ENCODE measurements around the gene CMKLR1. TPM values are rescaled to one million over a fixed set of nuclear protein-coding genes. Genes with fewer than 3 reads are reported as not detected.

Gene CMKLR1
- total and polyA plus RNA-seq, 2 donors (not counting 1 experiment from before 2014, with no cell fraction given), result 0.06 to 0.54 TPM

DNA sequence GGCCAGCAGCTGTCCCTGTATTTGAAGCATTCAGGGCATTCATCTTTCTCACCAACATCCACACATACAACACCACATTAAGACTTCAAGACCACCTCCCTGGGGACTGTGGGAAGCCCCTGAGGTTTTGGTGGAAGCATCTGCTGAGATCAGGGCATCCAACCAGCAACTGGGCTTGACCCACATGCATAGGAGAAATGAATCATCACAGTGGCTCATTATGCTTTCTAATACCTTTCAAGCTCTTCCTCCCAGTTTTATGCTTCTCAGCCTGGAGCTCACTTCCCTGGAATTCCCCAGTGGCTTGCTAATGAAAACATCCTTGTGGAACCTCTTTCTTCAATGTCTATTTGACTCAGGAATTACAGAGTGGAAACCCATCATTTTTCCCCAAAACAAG, 21.4 kb upstream of the CMKLR1 start:
- Histone ChIP-seq H3K9me3 (ENCODE audit: control extremely low read depth in 1 of 3, control insufficient read depth in 2 of 3, insufficient read depth in 1 of 3, low read length in 2 of 3) (no peaks in the 10 kb centered on the region), H2AFZ (ENCODE audit: insufficient read depth, low read depth, low read length, poor library complexity, severe bottlenecking) (no peak overlapping the region), H3K4me2 (replicated peaks; ENCODE audit: low read depth, low read length, poor library complexity, severe bottlenecking) (no peak overlapping the region), H3K4me3 (ENCODE audit: control extremely low read depth in 1 of 5, extremely low read depth in 1 of 5, insufficient read depth in 1 of 5, low read depth in 2 of 5, low read length in 4 of 5) (no peak overlapping the region), H3K27me3 (replicated peaks in 1 of 4; ENCODE audit: control extremely low read depth in 1 of 4, control insufficient read depth in 3 of 4, insufficient read depth in 4 of 4, low read length in 3 of 4) (peaks cover 0 to 8% (median 0%) of the 10 kb centered on the region in 4 experiments), H4K20me1 (ENCODE audit: control insufficient read depth, insufficient read depth, low read length, poor library complexity, severe bottlenecking) (no peaks in the 10 kb centered on the region), H3K36me3 (replicated peaks in 1 of 2; ENCODE audit: control extremely low read depth in 1 of 2, control insufficient read depth in 1 of 2, extremely low read depth in 1 of 2, insufficient read depth in 2 of 2, low read length in 1 of 2) (no peaks in the 10 kb centered on the region), H3K4me1 (ENCODE audit: control insufficient read depth in 2 of 2, insufficient read depth in 2 of 2, low read length in 2 of 2) (no peaks in the 10 kb centered on the region), H3K9ac (ENCODE audit: low read length) (no peak overlapping the region), H3K27ac (ENCODE audit: low read length in 2 of 2) (no peak overlapping the region), H3K79me2 (ENCODE audit: control insufficient read depth, insufficient read depth, low read length) (no peaks in the 10 kb centered on the region)
- ChIA-PET CTCF (no interaction called here), POLR2A (interaction anchor here (0.6 kb wide), 1 partner anchor 16 kb away, joined by 3 read pairs; no protein-coding TSS in a partner anchor)
- no peaks in the 10 kb centered on the region for H3K9me3 Mint-ChIP-seq (ENCODE audit: insufficient read depth)
- ATAC-seq (ENCODE audit: low read depth) (no peak), DNase-seq (no peak)
- no peak for TF ChIP-seq EZH2 (IDR thresholded peaks at IDR 0.05; ENCODE audit: borderline replicate concordance, insufficient read depth, low read depth, low read length, poor library complexity, severe bottlenecking)
- TF ChIP-seq CTCF (IDR thresholded peaks at IDR 0.05), result no peak
- peaks cover 3% of the 10 kb centered on the region for H3K4me1 Mint-ChIP-seq
- H3K27ac Mint-ChIP-seq, result no peak overlapping the region
- intact Hi-C loops (cut with micrococcal nuclease), result no loop called here
- H3K4me3 Mint-ChIP-seq, result no peak overlapping the region
- peaks cover 22% of the 10 kb centered on the region for H3K27me3 Mint-ChIP-seq

GRCh38 chr12:108360057-108360456, 20.9 kb upstream of the CMKLR1 start:
- no peak for ATAC-seq (ENCODE audit: low read depth)
- POLR2A ChIA-PET, result interaction anchor here (0.6 kb wide), 1 partner anchor 17 kb away, joined by 3 read pairs; no protein-coding TSS in a partner anchor

More at GRCh38 chr12:108360057-108360456, 20.9 kb upstream of the CMKLR1 start:
- Histone ChIP-seq H3K4me3 (ENCODE audit: control extremely low read depth in 1 of 5, extremely low read depth in 1 of 5, insufficient read depth in 1 of 5, low read depth in 2 of 5, low read length in 4 of 5) (no peak overlapping the region), H3K79me2 (ENCODE audit: control insufficient read depth, insufficient read depth, low read length) (no peaks in the 10 kb centered on the region), H3K36me3 (replicated peaks in 1 of 2; ENCODE audit: control extremely low read depth in 1 of 2, control insufficient read depth in 1 of 2, extremely low read depth in 1 of 2, insufficient read depth in 2 of 2, low read length in 1 of 2) (no peaks in the 10 kb centered on the region), H3K4me2 (replicated peaks; ENCODE audit: low read depth, low read length, poor library complexity, severe bottlenecking) (no peak overlapping the region), H4K20me1 (ENCODE audit: control insufficient read depth, insufficient read depth, low read length, poor library complexity, severe bottlenecking) (no peaks in the 10 kb centered on the region), H3K9me3 (ENCODE audit: control extremely low read depth in 1 of 3, control insufficient read depth in 2 of 3, insufficient read depth in 1 of 3, low read length in 2 of 3) (no peaks in the 10 kb centered on the region), H3K9ac (ENCODE audit: low read length) (no peak overlapping the region), H3K4me1 (ENCODE audit: control insufficient read depth in 2 of 2, insufficient read depth in 2 of 2, low read length in 2 of 2) (no peaks in the 10 kb centered on the region), H3K27ac (ENCODE audit: low read length in 2 of 2) (no peak overlapping the region), H2AFZ (ENCODE audit: insufficient read depth, low read depth, low read length, poor library complexity, severe bottlenecking) (no peak overlapping the region), H3K27me3 (replicated peaks in 1 of 4; ENCODE audit: control extremely low read depth in 1 of 4, control insufficient read depth in 3 of 4, insufficient read depth in 4 of 4, low read length in 3 of 4) (peaks cover 0 to 10% (median 0%) of the 10 kb centered on the region in 4 experiments)
- CTCF ChIA-PET, result no interaction called here
- no peak for DNase-seq
- TF ChIP-seq CTCF (IDR thresholded peaks at IDR 0.05), result no peak
- TF ChIP-seq EZH2 (IDR thresholded peaks at IDR 0.05; ENCODE audit: borderline replicate concordance, insufficient read depth, low read depth, low read length, poor library complexity, severe bottlenecking), result no peak
- intact Hi-C loops (cut with micrococcal nuclease), result no loop called here
- no peak overlapping the region for H3K27ac Mint-ChIP-seq
- peaks cover 22% of the 10 kb centered on the region for H3K27me3 Mint-ChIP-seq
- no peaks in the 10 kb centered on the region for H3K9me3 Mint-ChIP-seq (ENCODE audit: insufficient read depth)
- H3K4me3 Mint-ChIP-seq, result no peak overlapping the region
- peaks cover 3% of the 10 kb centered on the region for H3K4me1 Mint-ChIP-seq

Data from B cell (primary cell).